Gastrocnemius medialis (tissue), 4 donors: ENCODE data around the gene PERM1. TPM values are rescaled to one million over a fixed set of nuclear protein-coding genes. Genes with fewer than 3 reads are reported as not detected.

Source experiments
- ATAC-seq, 2 donors: fragments of 150-250 bp; one replicate each; pipeline ENCODE4 v1.9.1; 2016
- DNase-seq, 2 donors: peaks; one replicate each; pipeline ENCODE4 v3.0.0-alpha.2; 2019
- H3K27ac ChIP-seq, 4 donors: fragments of 200-600 bp; sonication (generic); 1 replicate in 1 of 4; 2 replicates in 3 of 4; pipeline ENCODE4 v1.5.1; 2016 to 2018; ENCODE audit warnings: mild to moderate bottlenecking in 2 of 4, moderate library complexity in 1 of 4
- H3K27me3 ChIP-seq, 3 donors: fragments of 200-600 bp; sonication (generic) in 2 of 3; 1 replicate in 1 of 3; 2 replicates in 2 of 3; pipeline versions ENCODE4 v1.5.1 to v1.6.0; 2016 to 2019; ENCODE audit warnings: mild to moderate bottlenecking in 1 of 3, moderate library complexity in 1 of 3
- H3K36me3 ChIP-seq, 2 donors: fragments of 200-600 bp; sonication (generic) in 1 of 2; one replicate each; pipeline ENCODE4 v1.5.1; 2017 to 2018
- H3K4me1 ChIP-seq, 2 donors: fragments of 200-600 bp; sonication (generic) in 1 of 2; one replicate each; pipeline ENCODE4 v1.5.1; 2016 to 2017; ENCODE audit warnings: mild to moderate bottlenecking in 2 of 2
- H3K4me3 ChIP-seq, 4 donors: fragments of 200-600 bp; sonication (generic) in 3 of 4; 1 replicate in 1 of 4; 2 replicates in 3 of 4; pipeline ENCODE4 v1.5.1; 2016 to 2019; ENCODE audit warnings: mild to moderate bottlenecking in 2 of 4
- H3K9me3 ChIP-seq, 3 donors: fragments of 200-600 bp; sonication (generic) in 2 of 3; 1 replicate in 1 of 3; 2 replicates in 2 of 3; pipeline ENCODE4 v1.5.1; 2016 to 2019
- CTCF ChIP-seq, 5 experiments: fragments of 450-650 bp in 3 of 5; fragments of 200-600 bp in 2 of 5; sonication (generic) in 2 of 5; IDR thresholded peaks in 4 of 5; conservative IDR thresholded peaks in 1 of 5; 1 replicate in 4 of 5; 2 replicates in 1 of 5; pipeline ENCODE4 v1.5.1; 2016 to 2019; ENCODE audit warnings: antibody characterized with exemption in 5 of 5, mild to moderate bottlenecking in 3 of 5, moderate library complexity in 3 of 5
- POLR2A ChIP-seq, 2 donors: fragments of 450-650 bp; IDR thresholded peaks; one replicate each; pipeline ENCODE4 v1.6.1; 2017; ENCODE audit warnings: antibody characterized with exemption in 2 of 2, mild to moderate bottlenecking in 2 of 2, moderate library complexity in 2 of 2
- in situ Hi-C, 4 donors: fragments of 200-750 bp; cut with MboI; loops; one replicate each; pipeline versions ENCODE4 v1.15.0 to v1.8.0; 2017; ENCODE audit warnings: low sequenced_read_pairs in 4 of 4
- intact Hi-C: fragments of 100-400 bp; cut with DNase I; formaldehyde crosslinking; loops from one replicate; pipeline ENCODE4 v1.15.1; 2023; ENCODE audit warnings: low total_unique reads
- total RNA-seq, 4 donors: library from RNA; depleted of rRNA; stranded (reverse); fragments of >200 nt; gene quantifications; one replicate each; pipeline versions ENCODE4 v1.1.0 to v1.2.3, GENCODE V29; 2016

Gene PERM1
- total RNA-seq, 4 donors from 2014 or later, result 38.9 to 218 (median 98.8) TPM

GRCh38 chr1:935751-936231, 46.1 kb downstream of the PERM1 start:
- DNase-seq, result no peak
- TF ChIP-seq POLR2A (IDR thresholded peaks at IDR 0.05) (no peak), CTCF (IDR thresholded peaks at IDR 0.05 in 4 of 5, conservative IDR thresholded peaks at IDR 0.05 in 1 of 5) (no peak)
- intact Hi-C loops, result no loop called here
- no peak for ATAC-seq
- in situ Hi-C loops, result no loop called here
- no peaks in the 10 kb centered on the region for H3K36me3 ChIP-seq
- H3K4me3 ChIP-seq, result no peak overlapping the region
- H3K9me3 ChIP-seq, result no peaks in the 10 kb centered on the region
- H3K27ac ChIP-seq, result no peak overlapping the region
- H3K27me3 ChIP-seq, result peaks cover 61 to 73% (median 68%) of the 10 kb centered on the region in 3 donors
- peaks cover 11 to 12% of the 10 kb centered on the region in 2 donors for H3K4me1 ChIP-seq

- peaks cover 6 to 8% of the 10 kb centered on the region in 2 donors for H3K4me1 ChIP-seq
- intact Hi-C loops (no loop called here), in situ Hi-C loops (no loop called here)
- H3K9me3 ChIP-seq, result no peaks in the 10 kb centered on the region
- no peak for TF ChIP-seq CTCF (IDR thresholded peaks at IDR 0.05 in 4 of 5, conservative IDR thresholded peaks at IDR 0.05 in 1 of 5)
- TF ChIP-seq POLR2A (IDR thresholded peaks at IDR 0.05), result no peak
- H3K27ac ChIP-seq, result no peak overlapping the region
- H3K4me3 ChIP-seq, result no peak overlapping the region
- H3K36me3 ChIP-seq, result no peaks in the 10 kb centered on the region
- peaks cover 56 to 72% (median 64%) of the 10 kb centered on the region in 3 donors for H3K27me3 ChIP-seq
- no peak for DNase-seq
- no peak for ATAC-seq
Observed at GRCh38 chr1:934991-935750, 46.7 kb downstream of the PERM1 start.

- DNase-seq, result no peak
- no peak for ATAC-seq
- Histone ChIP-seq H3K9me3 (no peaks in the 10 kb centered on the region), H3K36me3 (no peaks in the 10 kb centered on the region), H3K4me3 (no peak overlapping the region), H3K4me1 (no peaks in the 10 kb centered on the region), H3K27me3 (peaks cover 47 to 64% (median 52%) of the 10 kb centered on the region in 3 donors), H3K27ac (no peak overlapping the region)
- intact Hi-C loops, result no loop called here
- TF ChIP-seq CTCF (IDR thresholded peaks at IDR 0.05 in 4 of 5, conservative IDR thresholded peaks at IDR 0.05 in 1 of 5), result no peak
- TF ChIP-seq POLR2A (IDR thresholded peaks at IDR 0.05), result no peak
- in situ Hi-C loops, result no loop called here
Observed at GRCh38 chr1:933603-933940, 48.3 kb downstream of the PERM1 start.

- in situ Hi-C loops (no loop called here), intact Hi-C loops (no loop called here)
- no peak for DNase-seq
- TF ChIP-seq POLR2A (IDR thresholded peaks at IDR 0.05) (no peak), CTCF (IDR thresholded peaks at IDR 0.05 in 4 of 5, conservative IDR thresholded peaks at IDR 0.05 in 1 of 5) (no peak)
- H3K4me1 ChIP-seq, result no peaks in the 10 kb centered on the region
- ATAC-seq, result no peak
- H3K9me3 ChIP-seq, result no peaks in the 10 kb centered on the region
- H3K36me3 ChIP-seq, result no peaks in the 10 kb centered on the region
- peaks cover 45 to 59% (median 46%) of the 10 kb centered on the region in 3 donors for H3K27me3 ChIP-seq
- H3K27ac ChIP-seq, result no peak overlapping the region
- no peak overlapping the region for H3K4me3 ChIP-seq
Observed at GRCh38 chr1:932776-933602, 48.9 kb downstream of the PERM1 start.
